Fibroblast of the conjunctiva (primary cell): Measurements from ENCODE around the gene RPH3AL.
"Not testable (repeated sequence)": the region's sequence is repeated elsewhere in the genome, so short reads cannot be mapped to it uniquely, and the experiment has no call there.

ENCODE experiments used
- DNase-seq: peaks from one replicate; pipeline ENCODE4 v3.0.0-alpha.2; 2010; ENCODE audit warnings: low read depth

RPH3AL gene

DNA sequence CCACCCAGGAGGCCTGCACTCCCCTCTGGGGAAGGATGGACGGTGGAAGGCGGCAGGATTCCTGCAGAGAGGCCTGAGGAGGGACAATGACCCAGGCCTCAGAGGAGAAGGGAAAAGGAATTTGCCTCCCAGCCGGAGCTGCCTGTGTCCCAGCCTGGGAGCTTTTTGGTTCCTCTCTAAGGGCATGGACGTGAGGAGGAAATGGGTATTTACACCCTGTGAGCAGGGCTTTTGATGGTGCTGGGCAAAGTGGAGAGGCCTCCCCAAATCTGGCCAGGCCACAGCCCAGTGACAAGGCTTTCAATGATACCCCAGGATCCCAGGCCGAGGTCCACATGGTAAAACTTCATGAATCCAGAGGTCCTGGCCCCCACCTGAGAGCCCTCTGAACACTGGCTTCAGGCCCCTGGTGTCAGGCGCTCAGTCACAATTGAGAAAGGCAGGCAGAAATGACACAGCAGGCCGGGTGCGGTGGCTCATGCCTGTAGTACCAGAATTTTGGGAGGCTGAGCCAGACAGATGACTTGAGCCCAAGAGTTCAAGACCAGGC is 115.1 kb downstream of the RPH3AL start:
- no peak for DNase-seq

DNA sequence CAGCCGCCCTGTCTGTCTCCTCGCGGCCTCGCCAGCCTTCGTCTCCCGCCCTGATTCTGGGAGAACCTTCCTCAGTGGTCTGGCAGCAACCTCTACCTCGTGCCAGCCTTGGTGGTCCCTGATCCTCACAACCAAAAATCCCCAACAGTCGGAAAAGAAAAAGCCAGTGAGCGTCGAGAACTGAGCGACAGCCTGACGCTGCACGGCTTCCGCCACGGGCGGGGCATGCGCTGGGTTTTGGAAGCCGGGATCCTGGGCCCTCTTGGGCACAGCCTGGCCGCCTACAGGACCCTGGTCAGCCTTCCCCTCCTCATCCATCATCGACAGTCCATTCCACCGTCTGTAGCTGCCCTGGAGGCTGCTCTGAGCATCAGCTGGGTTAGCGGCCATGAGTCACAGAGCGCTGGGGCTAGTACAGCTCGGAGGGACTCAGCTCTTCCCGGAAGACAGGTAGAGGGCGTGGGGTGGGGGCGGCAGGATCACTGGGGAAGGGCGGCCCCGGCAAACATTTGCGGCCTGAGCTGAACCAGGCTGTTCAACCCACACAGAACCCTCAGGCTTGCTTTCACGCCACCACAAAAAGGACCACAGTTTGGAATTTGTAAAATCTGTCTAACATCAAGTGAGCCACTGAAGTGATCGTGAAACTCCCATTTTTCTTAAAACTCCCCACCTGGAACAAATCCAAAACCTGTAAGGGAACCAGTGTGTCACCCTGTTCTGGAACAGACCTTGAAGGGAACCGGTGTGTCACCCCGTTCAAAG is 115.8 kb downstream of the RPH3AL start:
- no peak for DNase-seq

DNA sequence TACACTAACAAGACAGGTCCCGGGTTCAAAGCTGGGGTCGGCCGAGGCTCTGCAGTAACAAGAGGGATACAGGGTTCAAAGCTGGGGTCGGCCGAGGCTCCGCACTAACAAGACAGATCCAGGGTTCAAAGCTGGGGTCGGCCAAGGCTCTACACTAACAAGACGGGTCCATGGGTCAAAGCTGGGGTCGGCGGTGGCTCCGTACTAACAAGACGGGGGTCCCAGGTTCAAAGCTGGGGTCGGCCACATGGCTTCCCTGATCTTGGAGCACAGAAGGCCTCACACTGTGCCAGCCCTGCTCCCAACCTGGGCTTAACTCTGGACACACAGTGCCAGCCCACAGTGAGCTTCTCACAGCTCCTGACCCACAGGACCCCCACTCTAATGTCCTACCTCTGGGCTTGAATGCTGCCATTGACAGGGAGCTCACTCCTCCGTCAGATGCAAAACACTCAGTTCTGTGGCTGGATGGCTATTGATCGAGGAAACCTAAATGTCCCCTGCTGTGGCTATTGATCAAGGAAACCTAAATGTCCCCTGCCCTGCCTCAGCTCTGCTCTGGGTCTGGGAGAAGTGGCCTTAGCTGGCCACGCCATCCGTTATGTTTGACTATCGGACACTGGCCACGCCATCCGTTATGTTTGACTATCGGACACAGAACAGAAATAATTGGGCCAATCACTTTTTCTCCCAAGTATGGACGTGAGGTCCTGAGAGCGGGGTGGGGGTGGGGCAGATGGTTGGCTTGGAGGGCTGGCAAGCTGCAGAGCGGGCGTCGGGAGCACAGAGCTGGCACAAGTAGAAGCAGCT is 116.6 kb downstream of the RPH3AL start:
- DNase-seq, result no peak

DNA sequence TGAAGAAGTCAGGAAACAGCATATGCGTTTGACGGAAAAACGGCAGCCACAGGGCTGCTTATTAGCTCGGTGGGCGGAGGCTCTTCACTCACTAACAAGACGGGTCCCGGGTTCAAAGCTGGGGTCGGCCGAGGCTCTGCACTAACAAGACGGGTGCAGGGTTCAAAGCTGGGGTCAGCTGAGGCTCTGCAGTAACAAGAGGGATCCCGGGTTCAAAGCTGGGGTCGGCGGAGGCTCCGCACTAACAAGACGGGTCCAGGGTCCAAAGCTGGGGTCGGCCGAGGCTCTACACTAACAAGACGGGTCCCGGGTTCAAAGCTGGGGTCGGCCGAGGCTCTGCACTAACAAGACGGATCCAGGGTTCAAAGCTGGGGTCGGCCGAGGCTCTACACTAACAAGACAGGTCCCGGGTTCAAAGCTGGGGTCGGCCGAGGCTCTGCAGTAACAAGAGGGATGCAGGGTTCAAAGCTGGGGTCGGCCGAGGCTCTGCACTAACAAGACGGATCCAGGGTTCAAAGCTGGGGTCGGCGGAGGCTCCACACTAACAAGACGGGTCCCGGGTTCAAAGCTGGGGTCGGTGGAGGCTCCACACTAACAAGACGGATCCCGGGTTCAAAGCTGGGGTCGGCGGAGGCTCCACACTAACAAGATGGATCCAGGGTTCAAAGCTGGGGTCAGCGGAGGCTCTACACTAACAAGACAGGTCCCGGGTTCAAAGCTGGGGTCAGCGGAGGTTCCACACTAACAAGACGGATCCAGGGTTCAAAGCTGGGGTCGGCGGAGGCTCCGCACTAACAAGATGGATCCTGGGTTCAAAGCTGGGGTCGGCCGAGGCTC is 117.4 kb downstream of the RPH3AL start:
- not testable (repeated sequence) for DNase-seq

GRCh38 chr17:234163-234993 is 118.2 kb downstream of the RPH3AL start:
- not testable (repeated sequence) for DNase-seq

DNA sequence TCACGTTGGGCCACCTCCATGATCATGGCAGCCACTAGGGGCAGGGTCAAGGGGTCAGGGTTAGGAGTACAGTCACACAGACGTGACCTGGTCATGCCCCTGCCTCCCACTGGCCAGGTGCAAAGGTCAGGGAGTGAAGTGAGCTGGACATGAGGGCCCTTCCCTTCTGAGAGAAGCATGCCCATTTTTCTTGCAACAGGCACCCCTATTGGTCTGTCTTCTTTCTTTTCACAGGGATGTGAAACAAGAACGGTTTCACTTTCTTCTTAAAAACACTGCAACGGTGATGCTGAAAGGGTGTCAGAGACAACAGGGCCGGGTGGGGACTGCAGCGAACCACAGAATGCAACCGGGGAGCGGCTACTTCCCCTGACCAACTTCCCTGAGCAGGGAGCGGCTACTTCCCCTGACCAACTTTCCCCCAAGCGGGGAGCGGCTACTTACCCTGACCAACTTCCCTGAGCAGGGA is 119.1 kb downstream of the RPH3AL start:
- DNase-seq, result no peak

DNA sequence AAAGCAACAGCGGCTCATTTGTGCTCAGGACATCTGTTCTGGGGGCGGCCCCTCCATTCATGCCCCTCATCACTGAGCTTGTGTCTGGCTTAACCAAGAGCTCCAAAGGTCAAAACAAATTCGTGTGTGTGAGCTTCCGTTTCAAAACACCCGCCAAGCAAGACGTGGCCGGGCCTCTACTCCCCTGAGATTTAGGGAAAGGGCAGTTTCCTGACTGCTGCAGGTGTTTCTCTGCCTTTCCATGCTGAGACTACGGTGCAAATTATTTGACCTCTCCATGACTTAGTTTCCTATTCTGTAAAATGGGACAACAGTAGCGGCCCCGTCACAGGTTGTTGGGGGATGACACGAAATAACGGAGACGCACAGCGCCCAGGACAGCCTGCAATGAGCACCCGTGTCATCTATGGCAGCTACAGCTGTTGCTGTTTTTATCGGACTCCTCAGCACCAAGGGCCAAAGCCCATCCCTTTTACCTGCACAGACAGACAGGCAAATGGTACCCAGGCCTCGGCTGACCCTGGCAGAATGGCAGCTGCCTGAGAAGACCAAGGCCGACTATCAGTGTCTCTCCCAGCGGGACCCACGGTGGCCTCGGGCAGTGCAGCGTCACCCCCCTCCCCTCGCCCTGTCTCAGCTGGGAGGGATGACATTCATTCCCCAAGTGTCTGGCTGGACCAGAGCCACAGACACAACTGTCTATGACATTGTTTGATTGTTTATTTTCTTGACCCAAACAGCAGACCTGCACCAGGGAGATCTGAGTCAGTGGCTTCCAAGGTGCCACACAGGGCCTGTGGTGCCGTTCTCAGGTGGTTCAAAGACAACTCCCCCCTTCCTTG is 120.4 kb downstream of the RPH3AL start:
- DNase-seq, result no peak

- DNase-seq, result no peak
Measured at GRCh38 chr17:231191-231965, 121.2 kb downstream of the RPH3AL start.

DNA sequence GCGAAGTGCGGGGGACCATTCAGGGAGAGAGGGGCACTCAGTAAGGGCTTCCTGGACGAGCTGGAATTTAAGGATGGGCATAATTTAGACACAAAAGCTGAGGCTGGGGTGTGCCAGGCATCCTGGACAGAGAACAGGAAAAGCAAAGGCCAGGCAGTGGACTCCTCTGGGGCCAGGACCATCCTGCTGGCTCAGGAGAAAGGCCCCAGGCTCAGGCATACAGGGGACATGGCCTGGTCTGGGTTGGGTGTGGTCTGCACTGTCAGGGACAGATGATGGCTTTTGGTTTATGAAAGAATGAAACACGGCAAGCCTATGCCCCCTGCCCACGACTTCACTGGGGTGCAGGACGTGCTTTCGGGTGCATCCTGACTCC is 122.2 kb downstream of the RPH3AL start:
- no peak for DNase-seq

DNA sequence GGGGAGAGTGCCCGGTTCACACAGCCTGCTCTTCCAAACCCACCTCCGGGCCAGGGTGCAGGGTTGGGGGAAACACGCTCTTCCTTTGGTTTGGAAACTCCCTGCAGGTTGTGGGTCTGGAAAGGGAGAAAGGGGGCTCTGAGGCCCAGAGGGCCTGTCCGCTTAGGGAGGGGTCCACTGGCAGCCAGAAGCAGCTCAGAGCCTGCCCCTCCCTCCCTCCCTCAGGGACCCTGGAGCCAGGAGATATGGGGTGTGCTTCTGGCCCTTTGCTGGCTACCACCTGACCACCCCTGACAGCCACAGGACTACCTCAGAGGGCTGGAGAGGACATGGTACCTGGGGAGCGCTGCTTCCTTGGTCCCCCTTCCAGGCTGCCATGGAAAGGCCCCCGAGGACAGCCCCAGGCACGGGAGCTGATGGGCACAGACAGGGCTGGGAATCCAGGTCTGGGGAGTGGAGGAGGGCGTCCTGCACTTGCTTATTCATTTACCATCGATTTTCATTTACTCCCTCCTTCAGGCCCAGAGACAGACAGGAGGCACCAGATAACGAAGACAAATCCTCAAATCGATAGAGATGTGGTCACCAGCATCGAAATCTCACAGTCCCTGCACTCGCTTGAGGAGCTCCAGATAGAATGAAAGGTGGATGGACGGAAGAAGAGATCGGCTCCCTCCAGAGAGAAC is 122.8 kb downstream of the RPH3AL start:
- no peak for DNase-seq

DNA sequence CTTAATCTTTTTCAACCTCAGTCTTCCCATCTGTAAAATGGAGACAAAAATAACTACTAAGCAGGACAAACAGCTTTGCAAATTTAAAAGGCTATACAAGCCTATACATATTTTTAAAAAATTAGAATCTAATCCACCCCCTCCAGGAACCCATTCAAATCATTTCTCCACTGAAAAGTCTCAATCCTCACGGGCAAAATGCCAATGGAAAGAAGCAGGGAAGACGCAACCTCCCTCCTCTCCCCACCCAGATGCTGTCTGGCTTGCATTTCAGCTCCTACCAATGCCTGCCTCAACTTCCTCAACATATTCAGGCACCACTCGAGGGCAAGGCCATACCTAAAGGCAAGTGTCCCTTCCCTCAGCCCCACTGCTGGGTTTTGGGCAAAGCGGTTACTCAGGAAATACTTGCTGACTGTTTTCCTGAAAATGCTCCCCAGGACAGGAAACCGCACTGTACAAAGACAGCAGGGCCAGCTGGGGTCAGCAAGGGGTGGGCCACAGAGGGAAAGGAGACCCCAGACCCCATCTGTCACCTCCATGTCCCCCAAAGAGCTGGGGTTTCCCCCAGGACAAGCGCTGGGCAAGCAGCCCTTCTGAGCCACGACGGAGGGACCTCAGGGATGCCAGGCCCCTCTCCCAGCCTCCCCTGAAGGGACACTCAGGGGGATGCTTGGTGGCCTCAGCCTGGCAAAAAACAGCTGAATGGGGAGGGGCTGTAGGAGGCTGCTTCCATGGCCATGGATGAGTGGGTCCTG is 123.5 kb downstream of the RPH3AL start:
- no peak for DNase-seq

GRCh38 chr17:227946-228615 is 124.5 kb downstream of the RPH3AL start:
- no peak for DNase-seq

DNA sequence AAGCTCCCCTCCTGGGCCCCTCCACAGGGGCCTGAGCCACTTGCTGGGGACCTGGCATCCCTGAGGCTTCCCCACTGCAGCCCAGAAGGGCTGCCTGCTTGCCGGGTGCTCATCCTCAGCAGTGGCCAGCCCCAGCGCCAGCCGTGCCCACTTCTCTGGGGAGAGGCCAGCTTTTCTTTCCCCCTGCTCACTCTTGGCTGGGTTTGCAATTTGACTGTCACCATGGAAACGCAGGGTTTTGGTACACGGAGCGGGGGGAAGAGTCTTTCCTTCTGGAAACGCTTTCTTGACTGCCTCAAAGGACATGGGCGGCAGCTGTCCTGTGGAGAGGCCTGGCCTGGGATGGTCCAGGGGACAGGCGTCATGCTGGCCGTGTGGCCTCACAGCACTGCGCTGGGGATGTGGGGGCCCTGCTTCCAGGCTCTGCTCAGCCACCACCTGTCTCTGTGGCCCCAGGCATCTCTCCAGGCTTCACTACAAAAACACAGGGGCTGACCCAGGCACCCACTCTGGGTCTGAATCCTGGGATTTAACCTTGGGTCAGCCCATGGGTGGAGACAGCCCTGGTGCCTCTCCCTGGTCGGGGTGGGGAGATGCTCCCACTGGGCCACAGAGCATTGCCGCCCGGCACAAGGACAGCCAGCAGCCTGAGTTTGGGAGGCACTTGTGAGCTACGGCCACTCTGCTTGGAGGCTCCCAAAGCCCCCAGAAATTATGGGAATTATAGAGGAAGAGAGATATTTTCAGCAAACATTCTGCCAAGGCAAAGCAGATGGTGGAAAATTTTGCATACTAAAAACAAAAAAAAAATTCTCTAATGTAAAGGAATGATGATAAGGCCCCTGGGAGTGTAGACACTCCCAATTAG is 125.3 kb downstream of the RPH3AL start:
- DNase-seq, result no peak

DNA sequence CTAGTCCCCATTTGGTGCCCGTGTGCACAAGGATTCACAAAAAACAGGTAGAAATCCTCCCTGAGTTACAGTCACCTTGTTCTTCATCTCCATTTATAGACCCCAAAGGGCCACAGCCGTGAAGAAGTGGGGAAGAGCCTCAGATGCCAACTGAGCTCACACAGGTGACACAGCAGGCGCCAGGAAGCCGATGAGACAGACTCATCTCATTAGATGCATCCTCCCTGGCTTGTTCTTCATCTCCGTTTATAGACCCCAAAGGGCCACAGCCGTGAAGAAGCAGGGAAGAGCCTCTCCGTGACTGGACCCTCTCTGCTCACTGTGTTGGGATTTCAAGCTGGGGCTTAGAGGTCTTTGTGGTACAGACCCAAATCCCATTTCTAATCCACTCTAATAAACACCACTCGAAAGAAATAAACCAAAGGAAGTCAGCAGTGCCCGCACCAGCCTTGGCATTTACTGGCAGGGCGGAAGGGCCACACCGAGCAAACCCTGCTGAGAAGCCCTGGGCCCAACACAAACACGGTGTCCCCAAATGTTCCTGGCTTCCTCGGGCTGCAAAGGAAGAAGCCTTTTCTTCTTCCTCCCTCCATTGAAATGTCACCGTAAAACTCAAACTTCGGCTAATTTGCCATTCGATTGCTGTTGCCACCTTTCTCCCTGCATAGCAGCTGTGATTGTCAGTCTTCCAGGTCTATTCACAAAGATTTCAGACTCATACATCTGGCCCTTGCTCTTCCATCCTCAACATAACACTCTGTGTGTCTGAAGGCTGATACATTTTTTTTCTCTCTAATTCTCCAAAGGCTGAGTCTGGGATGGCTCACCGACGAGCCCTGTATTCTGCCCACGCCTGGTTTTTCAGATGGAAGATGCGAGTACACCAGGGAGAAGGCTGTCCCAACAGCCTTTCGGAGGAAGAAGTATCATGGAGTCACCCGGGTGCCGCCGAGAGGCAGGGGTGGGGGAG is 126.2 kb downstream of the RPH3AL start:
- DNase-seq, result no peak

- no peak for DNase-seq
Measured at GRCh38 chr17:225551-225950, 127.1 kb downstream of the RPH3AL start.
